Measurements from ENCODE around the gene CTSE.
"Not testable (repeated sequence)": the region's sequence is repeated elsewhere in the genome, so short reads cannot be mapped to it uniquely, and the experiment has no call there.

The CTSE gene

GRCh38 chr1:206014601-206015000 is 9.1 kb downstream of the CTSE start:
- DNase-seq (ENCODE audit: low read depth): no peak

GRCh38 chr1:206013026-206013795 is 10.5 kb downstream of the CTSE start:
- DNase-seq (ENCODE audit: low read depth): no peak

- no peak for DNase-seq (ENCODE audit: low read depth)
Measured at GRCh38 chr1:206012086-206012859, 11.4 kb downstream of the CTSE start.

GRCh38 chr1:206011057-206011456 is 12.6 kb downstream of the CTSE start:
- DNase-seq (ENCODE audit: low read depth): no peak

GRCh38 chr1:206010060-206010459 is 13.6 kb downstream of the CTSE start:
- DNase-seq (ENCODE audit: low read depth): no peak

- DNase-seq (ENCODE audit: low read depth): no peak
Measured at GRCh38 chr1:206006946-206007345, 16.7 kb downstream of the CTSE start.

GRCh38 chr1:206005778-206006180 is 17.9 kb downstream of the CTSE start:
- DNase-seq (ENCODE audit: low read depth): no peak

- no peak for DNase-seq (ENCODE audit: low read depth)
Measured at GRCh38 chr1:206005234-206005633, 18.5 kb downstream of the CTSE start.

- no peak for DNase-seq (ENCODE audit: low read depth)
Measured at GRCh38 chr1:206004826-206005225, 18.9 kb downstream of the CTSE start.

GRCh38 chr1:206003854-206004800 is 19.6 kb downstream of the CTSE start:
- no peak for DNase-seq (ENCODE audit: low read depth)

GRCh38 chr1:206002871-206003801 is 20.6 kb downstream of the CTSE start, which contains the start of gene RAB7B:
Gene RAB7B, minus strand, starts transcription at chr1:206003395. Its CDS starts 9,260 bp downstream, at chr1:205994135.
- peak; percentile 12 for DNase-seq (ENCODE audit: low read depth)

GRCh38 chr1:206002160-206002559 is 21.5 kb downstream of the CTSE start:
- no peak for DNase-seq (ENCODE audit: low read depth)

GRCh38 chr1:206001476-206001888 is 22.2 kb downstream of the CTSE start:
- peak; percentile 62 for DNase-seq (ENCODE audit: low read depth)

- DNase-seq (ENCODE audit: low read depth): no peak
Measured at GRCh38 chr1:206000641-206001339, 22.9 kb downstream of the CTSE start.

GRCh38 chr1:205998457-205999241 is 25.0 kb downstream of the CTSE start:
- no peak for DNase-seq (ENCODE audit: low read depth)

- not testable (repeated sequence) for DNase-seq (ENCODE audit: low read depth)
Measured at GRCh38 chr1:205996641-205997040, 27.1 kb downstream of the CTSE start.

- no peak for DNase-seq (ENCODE audit: low read depth)
Measured at GRCh38 chr1:205994346-205994745, 29.3 kb downstream of the CTSE start.

- no peak for DNase-seq (ENCODE audit: low read depth)
Measured at GRCh38 chr1:205993068-205993467, 30.6 kb downstream of the CTSE start.

GRCh38 chr1:205992218-205992882 is 31.3 kb downstream of the CTSE start:
- DNase-seq (ENCODE audit: low read depth): no peak

Measured in fibroblast of the conjunctiva (primary cell).